ES-I3 (cell line): Measurements from ENCODE around the gene H3-3A.

Source experiments
- H3K36me3 ChIP-seq: 2 replicates; pipeline ENCODE4 v1.6.1; 2013; ENCODE audit warnings: mild to moderate bottlenecking, low read length, control low read depth, moderate library complexity; ENCODE audit not compliant: insufficient read depth
- H3K4me1 ChIP-seq: 2 replicates; pipeline ENCODE4 v1.6.1; 2013; ENCODE audit warnings: mild to moderate bottlenecking, control low read depth, low read length; ENCODE audit not compliant: insufficient read depth
- H3K9ac ChIP-seq: 2 replicates; pipeline ENCODE4 v1.6.1; 2013; ENCODE audit warnings: low read depth, mild to moderate bottlenecking, low read length, moderate library complexity
- H3K9me3 ChIP-seq: 2 replicates; pipeline ENCODE4 v1.6.1; 2013; ENCODE audit warnings: mild to moderate bottlenecking, low read length, moderate library complexity; ENCODE audit not compliant: control insufficient read depth, insufficient read depth

Gene H3-3A

GRCh38 chr1:226063224-226063976, 884 bp downstream of the H3-3A start:
- Histone ChIP-seq H3K9me3 (no peaks in the 10 kb centered on the region), H3K9ac (peak overlapping the region; percentile 99), H3K36me3 (peaks cover 12% of the 10 kb centered on the region), H3K4me1 (peaks cover 21% of the 10 kb centered on the region; the same call in 1 of the 2 replicates)

GRCh38 chr1:226063977-226064815, 1.7 kb downstream of the H3-3A start:
- no peaks in the 10 kb centered on the region for H3K9me3 ChIP-seq
- peaks cover 21% of the 10 kb centered on the region; the same call in 1 of the 2 replicates for H3K4me1 ChIP-seq
- H3K9ac ChIP-seq = peak overlapping the region; percentile 99
- H3K36me3 ChIP-seq = peaks cover 15% of the 10 kb centered on the region

- Histone ChIP-seq H3K4me1 (peaks cover 21% of the 10 kb centered on the region; the same call in 1 of the 2 replicates), H3K9me3 (no peaks in the 10 kb centered on the region), H3K36me3 (peaks cover 17% of the 10 kb centered on the region), H3K9ac (peak overlapping the region; percentile 99; the same call in 1 of the 2 replicates)
Observed at GRCh38 chr1:226064816-226065248, 2.3 kb downstream of the H3-3A start.

GRCh38 chr1:226066415-226067078, 4.0 kb downstream of the H3-3A start:
- Histone ChIP-seq H3K9me3 (no peaks in the 10 kb centered on the region), H3K9ac (no peak overlapping the region), H3K4me1 (peaks cover 21% of the 10 kb centered on the region; the same call in 1 of the 2 replicates), H3K36me3 (peaks cover 22% of the 10 kb centered on the region)

- Histone ChIP-seq H3K4me1 (peaks cover 20% of the 10 kb centered on the region; the same call in 1 of the 2 replicates), H3K9me3 (no peaks in the 10 kb centered on the region), H3K9ac (no peak overlapping the region), H3K36me3 (peaks cover 25% of the 10 kb centered on the region)
Observed at GRCh38 chr1:226069811-226070489, 7.4 kb downstream of the H3-3A start.

GRCh38 chr1:226072347-226072746, 9.8 kb downstream of the H3-3A start:
- Histone ChIP-seq H3K9ac (no peak overlapping the region), H3K9me3 (no peaks in the 10 kb centered on the region), H3K4me1 (0 out of 2 replicates have a peak, but pooled peaks cover 3% of the 10 kb centered on the region), H3K36me3 (peaks cover 17% of the 10 kb centered on the region)

GRCh38 chr1:226073184-226073950, 10.9 kb downstream of the H3-3A start:
- Histone ChIP-seq H3K9ac (no peak overlapping the region), H3K4me1 (no peaks in the 10 kb centered on the region), H3K9me3 (no peaks in the 10 kb centered on the region), H3K36me3 (peaks cover 13% of the 10 kb centered on the region)

GRCh38 chr1:226074046-226074445, 11.5 kb downstream of the H3-3A start:
- Histone ChIP-seq H3K36me3 (peaks cover 11% of the 10 kb centered on the region), H3K9me3 (no peaks in the 10 kb centered on the region), H3K9ac (no peak overlapping the region), H3K4me1 (no peaks in the 10 kb centered on the region)

- Histone ChIP-seq H3K9ac (no peak overlapping the region), H3K4me1 (no peaks in the 10 kb centered on the region), H3K9me3 (no peaks in the 10 kb centered on the region), H3K36me3 (peaks cover 3% of the 10 kb centered on the region)
Observed at GRCh38 chr1:226076378-226076777, 13.9 kb downstream of the H3-3A start.

GRCh38 chr1:226078374-226078773, 15.9 kb downstream of the H3-3A start:
- Histone ChIP-seq H3K36me3 (no peaks in the 10 kb centered on the region), H3K9me3 (no peaks in the 10 kb centered on the region), H3K4me1 (no peaks in the 10 kb centered on the region), H3K9ac (no peak overlapping the region)

GRCh38 chr1:226082587-226082917, 20.0 kb downstream of the H3-3A start:
- Histone ChIP-seq H3K9ac (peak overlapping the region; percentile 93; the same call in 1 of the 2 replicates), H3K9me3 (no peaks in the 10 kb centered on the region), H3K36me3 (no peaks in the 10 kb centered on the region), H3K4me1 (no peaks in the 10 kb centered on the region)

- peak overlapping the region; percentile 93; the same call in 1 of the 2 replicates for H3K9ac ChIP-seq
- H3K9me3 ChIP-seq = no peaks in the 10 kb centered on the region
- no peaks in the 10 kb centered on the region for H3K4me1 ChIP-seq
- no peaks in the 10 kb centered on the region for H3K36me3 ChIP-seq
Observed at GRCh38 chr1:226082959-226083301, 20.4 kb downstream of the H3-3A start.

- no peaks in the 10 kb centered on the region for H3K9me3 ChIP-seq
- H3K9ac ChIP-seq = peak overlapping the region; percentile 93
- no peaks in the 10 kb centered on the region for H3K4me1 ChIP-seq
- H3K36me3 ChIP-seq = no peaks in the 10 kb centered on the region
Observed at GRCh38 chr1:226083302-226084101, 21.0 kb downstream of the H3-3A start.
